MM.1S (cell line): ENCODE results near the gene ANO10.

Experiments used
- DNase-seq: peaks from one replicate; pipeline ENCODE4 v3.0.0-alpha.2; 2015
- H2AFZ ChIP-seq: fragments of 300-600 bp; sonication (generic); 2 replicates; pipeline ENCODE4 v1.6.0; 2016; ENCODE audit warnings: antibody characterized with exemption, low read length
- H3F3A ChIP-seq: fragments of 300-600 bp; sonication (generic); 2 replicates; pipeline ENCODE4 v1.6.1; 2016; ENCODE audit warnings: mild to moderate bottlenecking, antibody characterized with exemption, low read length, moderate library complexity, mixed read lengths; ENCODE audit not compliant: insufficient read depth
- H3K27ac ChIP-seq: fragments of 300-600 bp; sonication (generic); 2 replicates; pipeline ENCODE4 v1.5.1; 2016; ENCODE audit warnings: mild to moderate bottlenecking, low read length
- H3K27me3 ChIP-seq: fragments of 300-600 bp; sonication (generic); replicated peaks from 2 replicates; pipeline ENCODE4 v1.6.0; 2016; ENCODE audit warnings: low read length; ENCODE audit not compliant: insufficient read depth
- H3K36me3 ChIP-seq: fragments of 300-600 bp; sonication (generic); replicated peaks from 2 replicates; pipeline ENCODE4 v1.6.1; 2016; ENCODE audit warnings: mild to moderate bottlenecking, low read length, mixed read lengths; ENCODE audit not compliant: insufficient read depth
- H3K4me1 ChIP-seq: fragments of 300-600 bp; sonication (generic); 2 replicates; pipeline ENCODE4 v1.6.1; 2016; ENCODE audit warnings: low read length, mixed read lengths
- H3K4me2 ChIP-seq: fragments of 300-600 bp; sonication (generic); 2 replicates; pipeline ENCODE4 v1.6.0; 2016; ENCODE audit warnings: low read depth, low read length
- H3K4me3 ChIP-seq: fragments of 300-600 bp; sonication (generic); 2 replicates; pipeline ENCODE4 v1.5.1; 2016; ENCODE audit warnings: low read length, mixed read lengths
- H3K79me2 ChIP-seq: fragments of 300-600 bp; sonication (generic); 2 replicates; pipeline ENCODE4 v1.6.1; 2016; ENCODE audit warnings: mixed run types, low read length, mixed read lengths
- H3K9ac ChIP-seq: fragments of 300-600 bp; sonication (generic); 2 replicates; pipeline ENCODE4 v1.6.1; 2016; ENCODE audit warnings: low read length, mixed read lengths
- H3K9me2 ChIP-seq: fragments of 300-600 bp; sonication (generic); replicated peaks from 2 replicates; pipeline ENCODE4 v1.6.1; 2016; ENCODE audit warnings: mild to moderate bottlenecking, low read length, mixed read lengths; ENCODE audit not compliant: insufficient read depth
- H3K9me3 ChIP-seq: fragments of 300-600 bp; sonication (generic); replicated peaks from 2 replicates; pipeline ENCODE4 v1.6.1; 2016; ENCODE audit warnings: mild to moderate bottlenecking, low read length, mixed read lengths; ENCODE audit not compliant: insufficient read depth
- H4K20me1 ChIP-seq: fragments of 300-600 bp; sonication (generic); 2 replicates; pipeline ENCODE4 v1.6.1; 2016; ENCODE audit warnings: mild to moderate bottlenecking, low read length, moderate library complexity, mixed read lengths; ENCODE audit not compliant: insufficient read depth
- CTCF ChIP-seq: fragments of 300-600 bp; sonication (generic); IDR thresholded peaks from 2 replicates; pipeline ENCODE4 v1.5.1; 2016; ENCODE audit warnings: antibody characterized with exemption, low read length, mixed read lengths
- EZH2 ChIP-seq: fragments of 300-600 bp; sonication (generic); optimal IDR thresholded peaks from 2 replicates; pipeline ENCODE3; 2017; ENCODE audit warnings: low read depth, mild to moderate bottlenecking, antibody characterized with exemption, low read length, mixed read lengths
- EZH2phosphoT487 ChIP-seq: fragments of 300-600 bp; sonication (generic); IDR thresholded peaks from 2 replicates; pipeline ENCODE4 v1.6.1; 2018; ENCODE audit warnings: antibody characterized with exemption, low read length

The ANO10 gene

GRCh38 chr3:43353393-43353792 lies 268.4 kb downstream of the ANO10 start:
- TF ChIP-seq EZH2 (no peak), EZH2phosphoT487 (no peak), CTCF (no peak)
- H3K27me3 ChIP-seq: no peaks in the 10 kb centered on the region

DNA sequence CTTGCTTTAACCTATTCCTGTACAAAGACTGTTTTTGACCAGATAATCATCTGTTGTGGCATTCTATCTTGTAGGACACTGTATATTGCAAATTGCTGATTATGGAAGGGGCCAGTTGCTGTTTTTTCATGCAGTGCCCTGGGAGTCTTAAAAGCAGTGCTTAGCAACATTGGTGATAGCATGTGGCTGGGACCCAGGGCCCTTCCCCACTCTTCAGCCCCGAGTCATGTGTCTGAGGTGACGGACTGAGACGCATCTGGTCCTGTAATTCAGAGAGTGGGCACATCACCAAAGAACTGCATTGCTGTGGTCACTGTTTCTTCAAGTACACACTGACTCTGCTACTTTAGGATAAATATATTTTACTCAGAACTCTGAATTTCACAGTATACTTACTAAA lies 272.1 kb downstream of the ANO10 start:
- H3K4me2 ChIP-seq: no peak overlapping the region
- no peaks in the 10 kb centered on the region for H3K79me2 ChIP-seq
- no peak overlapping the region for H3K4me3 ChIP-seq
- no peak overlapping the region for H3K9ac ChIP-seq
- H4K20me1 ChIP-seq: no peaks in the 10 kb centered on the region
- H3K4me1 ChIP-seq: no peaks in the 10 kb centered on the region
- peaks cover 23% of the 10 kb centered on the region for H3K36me3 ChIP-seq
- H3F3A ChIP-seq: no peaks in the 10 kb centered on the region
- H3K9me2 ChIP-seq: no peaks in the 10 kb centered on the region
- no peak overlapping the region for H3K27ac ChIP-seq
- no peak overlapping the region for H2AFZ ChIP-seq
- no peak for TF ChIP-seq EZH2
- no peak for TF ChIP-seq EZH2phosphoT487
- TF ChIP-seq CTCF: no peak
- H3K9me3 ChIP-seq: no peaks in the 10 kb centered on the region
- H3K27me3 ChIP-seq: no peaks in the 10 kb centered on the region
- no peak for DNase-seq

More at GRCh38 chr3:43353393-43353792, 268.4 kb downstream of the ANO10 start:
- Histone ChIP-seq H3K4me1 (no peaks in the 10 kb centered on the region), H4K20me1 (no peaks in the 10 kb centered on the region), H3K27ac (no peak overlapping the region), H3K9ac (no peak overlapping the region), H3K79me2 (no peaks in the 10 kb centered on the region), H3F3A (no peaks in the 10 kb centered on the region), H2AFZ (no peak overlapping the region), H3K4me2 (no peak overlapping the region), H3K9me3 (no peaks in the 10 kb centered on the region), H3K36me3 (peaks cover 8% of the 10 kb centered on the region; the same call in 1 of the 2 replicates), H3K4me3 (no peak overlapping the region), H3K9me2 (no peaks in the 10 kb centered on the region)
- DNase-seq: no peak

DNA sequence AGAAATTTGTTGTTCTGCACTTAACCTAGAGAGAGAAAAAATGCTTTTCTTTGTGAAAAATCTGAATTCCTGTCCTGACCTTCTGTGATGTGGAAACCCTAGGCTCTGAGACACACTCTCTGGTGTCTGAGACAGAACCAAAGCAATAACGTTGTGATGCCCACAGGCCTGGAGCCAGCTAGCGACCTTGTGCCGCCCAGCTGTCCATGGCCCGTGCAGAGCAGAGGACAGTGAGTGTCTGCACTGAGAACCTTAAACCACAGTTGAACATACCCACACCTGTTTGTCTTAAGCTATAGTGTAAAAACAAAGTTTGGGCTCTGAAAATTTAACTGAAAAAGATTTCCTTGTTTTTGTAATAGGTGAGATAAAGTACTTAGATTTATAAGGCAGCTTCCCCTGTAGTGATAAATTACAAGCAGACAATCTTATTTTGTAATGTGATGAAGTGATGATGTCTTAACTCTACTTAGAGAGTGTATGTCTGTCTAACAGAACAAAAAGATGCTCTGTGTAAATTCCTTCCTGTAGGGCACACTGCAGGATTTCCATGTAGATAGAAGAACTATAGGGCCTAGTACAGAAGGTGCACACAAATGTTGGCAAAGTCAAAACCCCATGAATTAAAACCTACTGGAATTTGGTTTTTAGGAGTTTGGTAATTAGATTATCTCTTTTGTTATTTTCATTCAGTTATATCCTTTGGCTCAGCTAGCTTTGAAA lies 272.8 kb downstream of the ANO10 start:
- Histone ChIP-seq H3K4me2 (no peak overlapping the region), H3K9me3 (no peaks in the 10 kb centered on the region), H3K4me1 (no peaks in the 10 kb centered on the region), H3K4me3 (no peak overlapping the region), H3K27ac (no peak overlapping the region), H3K27me3 (no peaks in the 10 kb centered on the region), H3K79me2 (no peaks in the 10 kb centered on the region), H2AFZ (no peak overlapping the region), H4K20me1 (no peaks in the 10 kb centered on the region), H3K36me3 (peaks cover 23% of the 10 kb centered on the region), H3F3A (no peaks in the 10 kb centered on the region), H3K9me2 (no peaks in the 10 kb centered on the region), H3K9ac (no peak overlapping the region)
- no peak for TF ChIP-seq EZH2
- TF ChIP-seq CTCF: no peak
- TF ChIP-seq EZH2phosphoT487: no peak
- no peak for DNase-seq
